Measurements from ENCODE around the gene ALDH3A1. TPM values are rescaled to one million over a fixed set of nuclear protein-coding genes. Genes with fewer than 3 reads are reported as not detected.

Gene ALDH3A1
- total RNA-seq, 6 experiments from 2014 or later: 0.24 to 0.25 TPM; not detected in 4

GRCh38 chr17:19763416-19763815 lies 15.3 kb upstream of the ALDH3A1 start:
- no peaks in the 10 kb centered on the region for H3K9me3 Mint-ChIP-seq
- H3K27ac Mint-ChIP-seq: no peak overlapping the region
- DNase-seq: no peak
- H3K27me3 Mint-ChIP-seq (ENCODE audit: insufficient read depth): peaks cover 15% of the 10 kb centered on the region
- TF ChIP-seq CTCF (IDR thresholded peaks at IDR 0.05): no peak
- H3K4me3 Mint-ChIP-seq: no peak overlapping the region
- no peaks in the 10 kb centered on the region for H3K36me3 Mint-ChIP-seq (ENCODE audit: low read depth)
- H3K4me1 Mint-ChIP-seq (ENCODE audit: low read depth): peaks cover 12% of the 10 kb centered on the region

GRCh38 chr17:19762515-19762961 lies 14.4 kb upstream of the ALDH3A1 start:
- peak; percentile 59 for DNase-seq
- Mint-ChIP-seq H3K36me3 (ENCODE audit: low read depth) (no peaks in the 10 kb centered on the region), H3K4me3 (no peak overlapping the region), H3K27ac (no peak overlapping the region), H3K27me3 (ENCODE audit: insufficient read depth) (peaks cover 15% of the 10 kb centered on the region), H3K9me3 (no peaks in the 10 kb centered on the region), H3K4me1 (ENCODE audit: low read depth) (peaks cover 12% of the 10 kb centered on the region)
- peak; percentile 85 for TF ChIP-seq CTCF (IDR thresholded peaks at IDR 0.05)

- peaks cover 5% of the 10 kb centered on the region; the same call in 1 of the 2 replicates for H3K4me1 Mint-ChIP-seq (ENCODE audit: low read depth)
- no peak overlapping the region; the same call in 1 of the 2 replicates for H3K4me3 Mint-ChIP-seq
- TF ChIP-seq CTCF (IDR thresholded peaks at IDR 0.05): no peak
- no peak overlapping the region for H3K27ac Mint-ChIP-seq
- H3K9me3 Mint-ChIP-seq: no peaks in the 10 kb centered on the region
- peaks cover 15% of the 10 kb centered on the region for H3K27me3 Mint-ChIP-seq (ENCODE audit: insufficient read depth)
- no peak for DNase-seq
- H3K36me3 Mint-ChIP-seq (ENCODE audit: low read depth): no peaks in the 10 kb centered on the region
These were observed 12.6 kb upstream of the ALDH3A1 start for GRCh38 chr17:19760746-19761145.

- Mint-ChIP-seq H3K36me3 (ENCODE audit: low read depth) (no peaks in the 10 kb centered on the region), H3K4me3 (no peak overlapping the region), H3K4me1 (ENCODE audit: low read depth) (peaks cover 5% of the 10 kb centered on the region; the same call in 1 of the 2 replicates), H3K27ac (no peak overlapping the region), H3K27me3 (ENCODE audit: insufficient read depth) (peaks cover 13% of the 10 kb centered on the region), H3K9me3 (no peaks in the 10 kb centered on the region)
- DNase-seq: no peak
- TF ChIP-seq CTCF (IDR thresholded peaks at IDR 0.05): no peak
These were observed 11.8 kb upstream of the ALDH3A1 start for GRCh38 chr17:19759568-19760549.

GRCh38 chr17:19757536-19758180 lies 9.6 kb upstream of the ALDH3A1 start:
- H3K27me3 Mint-ChIP-seq (ENCODE audit: insufficient read depth): peaks cover 8% of the 10 kb centered on the region
- H3K27ac Mint-ChIP-seq: no peak overlapping the region
- no peak overlapping the region for H3K4me3 Mint-ChIP-seq
- H3K4me1 Mint-ChIP-seq (ENCODE audit: low read depth): peaks cover 18% of the 10 kb centered on the region
- no peaks in the 10 kb centered on the region for H3K36me3 Mint-ChIP-seq (ENCODE audit: low read depth)
- no peak for DNase-seq
- no peak for TF ChIP-seq CTCF (IDR thresholded peaks at IDR 0.05)
- H3K9me3 Mint-ChIP-seq: no peaks in the 10 kb centered on the region

Measured in HFFc6 (cell line).